IMR-90 (cell line): ENCODE data around the gene PIEZO2. TPM values are rescaled to one million over a fixed set of nuclear protein-coding genes. Genes with fewer than 3 reads are reported as not detected.
A peak's percentile ranks its signal among the peaks of the same experiment; 100 is the strongest.

ENCODE experiments used
- ATAC-seq: fragments of 200-7000 bp; cut with Tn5 transposase; 2 replicates; pipeline ENCODE4 v1.9.1; 2020; ENCODE audit warnings: low read depth, mild to moderate bottlenecking, moderate library complexity
- BruUV-seq: library from RNA; stranded (reverse); fragments of 400-500 nt; replicated peaks from 2 replicates; lab custom pipeline; 2021; lab: Mats Ljungman, UMichigan
- CTCF ChIA-PET: fragments of 300-600 bp; formaldehyde crosslinking; extraction: SDS; loops from one replicate; lab custom pipeline; 2021; ENCODE audit warnings: antibody characterized with exemption; lab: Yijun Ruan, JAX
- POLR2A ChIA-PET: fragments of 300-600 bp; sonication (Branson Sonifier 250); formaldehyde crosslinking; loops from one replicate; lab custom pipeline; 2022; ENCODE audit warnings: antibody characterized with exemption; ENCODE audit not compliant: unreplicated experiment; lab: Charles Lee
- DNase-seq: peaks from one replicate; pipeline ENCODE4 v3.0.0; 2013
- H2AFZ ChIP-seq: replicated peaks from 2 replicates; pipeline ENCODE3; 2013; ENCODE audit warnings: low read length, mild to moderate bottlenecking; ENCODE audit not compliant: poor library complexity
- H2AK5ac ChIP-seq: 2 replicates; pipeline ENCODE4 v1.6.1; 2013; ENCODE audit warnings: low read depth, low read length, inconsistent platforms
- H2AK9ac ChIP-seq: replicated peaks from 2 replicates; pipeline ENCODE3; 2013; ENCODE audit warnings: mild to moderate bottlenecking, low read depth, low read length, moderate library complexity; ENCODE audit not compliant: poor library complexity
- H2BK120ac ChIP-seq: 2 replicates; pipeline ENCODE4 v1.6.1; 2013; ENCODE audit warnings: low read depth, low read length, inconsistent platforms
- H2BK15ac ChIP-seq: 3 replicates; pipeline ENCODE4 v1.6.1; 2013; ENCODE audit warnings: low read depth, low read length, inconsistent platforms
- H2BK20ac ChIP-seq: 2 replicates; pipeline ENCODE4 v1.6.1; 2013; ENCODE audit warnings: low read depth, mild to moderate bottlenecking, inconsistent platforms, low read length, moderate library complexity
- H2BK5ac ChIP-seq: 2 replicates; pipeline ENCODE4 v1.6.1; 2013; ENCODE audit warnings: mild to moderate bottlenecking, low read depth, low read length, inconsistent platforms; ENCODE audit not compliant: poor library complexity, severe bottlenecking
- H3K14ac ChIP-seq: replicated peaks from 2 replicates; pipeline ENCODE4 v1.6.1; 2013; ENCODE audit warnings: low read depth, low read length, inconsistent platforms
- H3K18ac ChIP-seq: 2 replicates; pipeline ENCODE4 v1.6.1; 2013; ENCODE audit warnings: low read depth, low read length, control low read depth
- H3K23ac ChIP-seq: 2 replicates; pipeline ENCODE4 v1.6.1; 2013; ENCODE audit warnings: low read depth, low read length, inconsistent platforms
- H3K27ac ChIP-seq: 2 replicates; pipeline ENCODE4 v1.5.1; 2013; ENCODE audit warnings: mild to moderate bottlenecking, control low read depth, low read length; ENCODE audit not compliant: insufficient read depth
- H3K27me3 ChIP-seq: 2 replicates; pipeline ENCODE4 v1.6.1; 2013; ENCODE audit warnings: low read length; ENCODE audit not compliant: control insufficient read depth, insufficient read depth
- H3K36me3 ChIP-seq: 2 replicates; pipeline ENCODE4 v1.6.1; 2013; ENCODE audit warnings: low read length, mixed read lengths; ENCODE audit not compliant: control insufficient read depth, insufficient read depth
- H3K4ac ChIP-seq: 2 replicates; pipeline ENCODE4 v1.6.1; 2013; ENCODE audit warnings: low read depth, low read length, inconsistent platforms
- H3K4me1 ChIP-seq: 2 replicates; pipeline ENCODE4 v1.6.1; 2013; ENCODE audit warnings: low read length, mixed read lengths; ENCODE audit not compliant: control insufficient read depth, insufficient read depth
- H3K4me2 ChIP-seq: 2 replicates; pipeline ENCODE4 v1.6.1; 2013; ENCODE audit warnings: low read depth, mild to moderate bottlenecking, control low read depth, low read length, moderate library complexity
- H3K4me3 ChIP-seq: 2 replicates; pipeline ENCODE4 v1.5.1; 2013; ENCODE audit warnings: low read depth, mild to moderate bottlenecking, control low read depth, low read length, moderate library complexity; ENCODE audit not compliant: insufficient read depth
- H3K56ac ChIP-seq: 2 replicates; pipeline ENCODE4 v1.6.1; 2013; ENCODE audit warnings: low read length, inconsistent platforms; ENCODE audit not compliant: insufficient read depth; ENCODE audit errors: extremely low read depth
- H3K79me1 ChIP-seq, 2 experiments: 2 replicates each; pipeline ENCODE4 v1.6.1; 2013; ENCODE audit warnings: low read length in 2 of 2, inconsistent platforms in 1 of 2, low read depth in 1 of 2
- H3K9ac ChIP-seq: 2 replicates; pipeline ENCODE4 v1.6.1; 2013; ENCODE audit warnings: low read depth, low read length, control low read depth
- H3K9me1 ChIP-seq: 2 replicates; pipeline ENCODE4 v1.6.1; 2013; ENCODE audit warnings: low read length, inconsistent platforms; ENCODE audit not compliant: insufficient read depth
- H3K9me3 ChIP-seq: 2 replicates; pipeline ENCODE4 v1.6.1; 2013; ENCODE audit warnings: low read length; ENCODE audit not compliant: control insufficient read depth, insufficient read depth
- H4K20me1 ChIP-seq: 2 replicates; pipeline ENCODE4 v1.6.1; 2013; ENCODE audit warnings: low read length, inconsistent platforms; ENCODE audit not compliant: insufficient read depth
- H4K5ac ChIP-seq: 2 replicates; pipeline ENCODE4 v1.6.1; 2013; ENCODE audit warnings: mild to moderate bottlenecking, low read depth, low read length, control low read depth
- H4K8ac ChIP-seq, 2 experiments: 2 replicates each; pipeline ENCODE4 v1.6.1; 2013; ENCODE audit warnings: low read depth in 2 of 2, low read length in 2 of 2, control low read depth in 1 of 2, inconsistent platforms in 1 of 2
- H4K91ac ChIP-seq: 2 replicates; pipeline ENCODE4 v1.6.1; 2013; ENCODE audit warnings: low read depth, low read length, inconsistent platforms; ENCODE audit not compliant: insufficient read depth
- CEBPB ChIP-seq: IDR thresholded peaks from 2 replicates; pipeline ENCODE4 v1.6.1; 2012; ENCODE audit warnings: low read depth, low read length, improper control_type of control experiment
- CHD1 ChIP-seq: IDR thresholded peaks from 2 replicates; pipeline ENCODE4 v1.6.1; 2012; ENCODE audit warnings: low read depth, low read length, improper control_type of control experiment
- CTCF ChIP-seq: conservative IDR thresholded peaks from 2 replicates; pipeline ENCODE4 v1.5.1; 2012; ENCODE audit warnings: mild to moderate bottlenecking, low read depth, low read length, improper control_type of control experiment
- MAFK ChIP-seq: IDR thresholded peaks from 2 replicates; pipeline ENCODE4 v1.6.1; 2012; ENCODE audit warnings: low read depth, low read length, improper control_type of control experiment
- POLR2A ChIP-seq: IDR thresholded peaks from 2 replicates; pipeline ENCODE4 v1.6.1; 2012; ENCODE audit warnings: mild to moderate bottlenecking, low read depth, low read length
- RFX5 ChIP-seq: IDR thresholded peaks from 2 replicates; pipeline ENCODE4 v1.8.0; 2012; ENCODE audit warnings: low read depth, mild to moderate bottlenecking, low read length, moderate library complexity
- SMC3 ChIP-seq: fragments of 150-350 bp; IDR thresholded peaks from 2 replicates; pipeline ENCODE4 v1.6.1; 2016; ENCODE audit warnings: low read depth, mild to moderate bottlenecking, antibody characterized with exemption, low read length, moderate library complexity
- WGBS, 2 experiments: methylation state at CpG; one replicate each; pipeline versions ENCODE4 v1.1.5 to v1.1.7; 2013; ENCODE audit warnings: missing lambda C conversion rate in 2 of 2; ENCODE audit not compliant: insufficient read length in 1 of 2; ENCODE audit errors: extremely low coverage in 2 of 2; 5-methylcytosine and 5-hydroxymethylcytosine counted together
- dilution Hi-C: fragments of 300-500 bp; cut with HindIII; formaldehyde crosslinking; loops from one replicate; pipeline ENCODE4 v1.14.3; 2018; ENCODE audit warnings: low sequenced_read_pairs; ENCODE audit not compliant: unreplicated experiment
- in situ Hi-C: fragments of 300-500 bp; cut with MboI; formaldehyde crosslinking; loops from 3 replicates; pipeline ENCODE4 v1.14.3; 2019; ENCODE audit warnings: low sequenced_read_pairs, inconsistent platforms, mixed read lengths
- intact Hi-C: fragments of 100-400 bp; cut with micrococcal nuclease; formaldehyde crosslinking; loops from 2 replicates; pipeline ENCODE4 v1.10.0; 2022
- polyA plus RNA-seq, 3 experiments: library from polyadenylated mRNA; depleted of rRNA; stranded (reverse); fragments of >200 nt; gene quantifications; 2 replicates each; pipeline ENCODE4 v1.2.3, GENCODE V29; 2012; ENCODE audit warnings: low replicate concordance in 1 of 3
- total RNA-seq: library from RNA; depleted of rRNA; stranded (reverse); fragments of >200 nt; gene quantifications from 2 replicates; pipeline ENCODE4 v1.2.3, GENCODE V29; 2012

PIEZO2 gene
- total and polyA plus RNA-seq, 2 of the 4 experiments (the other 2 are of a cell fraction), result 2.4 to 4.1 TPM

- in situ Hi-C loops (no loop called here), intact Hi-C loops (no loop called here), dilution Hi-C loops (no loop called here)
- no peak overlapping the region for H3K9ac ChIP-seq
- H4K91ac ChIP-seq, result no peak overlapping the region
- 0 out of 4 replicates have a peak, but pooled peaks cover 0 to 11% of the 10 kb centered on the region in 2 experiments for H3K79me1 ChIP-seq
- H3K23ac ChIP-seq, result no peak overlapping the region
- no peak overlapping the region for H2BK15ac ChIP-seq
- H2BK20ac ChIP-seq, result no peak overlapping the region
- H3K4me2 ChIP-seq, result peak overlapping the region; percentile 51
- H2AFZ ChIP-seq, result no peak overlapping the region
- no peak overlapping the region for H2AK5ac ChIP-seq
- no peaks in the 10 kb centered on the region; the same call in 1 of the 2 replicates for H3K27me3 ChIP-seq
- ATAC-seq, result peak; percentile 43; the same call in 1 of the 2 replicates
- H3K27ac ChIP-seq, result peak overlapping the region; percentile 13; the same call in 1 of the 2 replicates
- no TSS peak for BruUV-seq
- H3K18ac ChIP-seq, result peak overlapping the region; percentile 61; the same call in 1 of the 2 replicates
- peak overlapping the region; percentile 37 for H2BK5ac ChIP-seq
- CTCF ChIA-PET, result interaction anchor here (0.6 kb wide), 1 partner anchor 255 kb away, joined by 3 read pairs; no protein-coding TSS in a partner anchor
- peak overlapping the region; percentile 2; the same call in 1 of the 2 replicates for H3K4ac ChIP-seq
- peaks cover 21% of the 10 kb centered on the region for H3K4me1 ChIP-seq
- H4K5ac ChIP-seq, result no peak overlapping the region
- no peak overlapping the region for H2BK120ac ChIP-seq
- no peaks in the 10 kb centered on the region for H3K9me3 ChIP-seq
- no peak overlapping the region for H2AK9ac ChIP-seq
- H3K9me1 ChIP-seq, result peaks cover 11% of the 10 kb centered on the region; the same call in 1 of the 2 replicates
- H3K4me3 ChIP-seq, result no peak overlapping the region
- POLR2A ChIA-PET, result no interaction called here
- TF ChIP-seq CHD1 (no peak), CEBPB (no peak), POLR2A (no peak), CTCF (no peak), SMC3 (no peak), MAFK (no peak), RFX5 (no peak)
- no peak overlapping the region for H3K14ac ChIP-seq
- no peak overlapping the region for H3K56ac ChIP-seq
- H4K20me1 ChIP-seq, result no peaks in the 10 kb centered on the region; the same call in 1 of the 2 replicates
- H3K36me3 ChIP-seq, result no peaks in the 10 kb centered on the region
- H4K8ac ChIP-seq, result no peak overlapping the region
- no CpG with 5 or more reads among the region's 2 CpGs for WGBS, 2 experiments
- peak; percentile 66 for DNase-seq
Observed at GRCh38 chr18:11114653-11115052, 34.7 kb downstream of the PIEZO2 start.
